Spleen (tissue), 7 donors: Measurements from ENCODE around the gene AGTPBP1.

Source experiments
- CTCF ChIP-seq, 11 experiments: fragments of 200-600 bp in 7 of 11; fragments of 450-650 bp in 4 of 11; sonication (generic) in 4 of 11; IDR thresholded peaks in 8 of 11; conservative IDR thresholded peaks in 3 of 11; 1 replicate in 7 of 11; 2 replicates in 4 of 11; pipeline versions ENCODE4 v1.4.0 to v1.8.0; 2016 to 2021; ENCODE audit warnings: antibody characterized with exemption in 11 of 11, inconsistent platforms in 4 of 11, mild to moderate bottlenecking in 1 of 11
- POLR2A ChIP-seq, 3 donors: fragments of 450-650 bp; IDR thresholded peaks; one replicate each; pipeline ENCODE4 v1.5.1; 2017; ENCODE audit warnings: antibody characterized with exemption in 3 of 3, mild to moderate bottlenecking in 1 of 3
- donor health status: DM: no; HTN: no; CAD: no; lungs with moderate emphysema.
- donor health status: DM: no; HTN: no; CAD: no.
- donor health status: DM: no; HTN: no; CAD: no.

- TF ChIP-seq CTCF (IDR thresholded peaks at IDR 0.05 in 8 of 11, conservative IDR thresholded peaks at IDR 0.05 in 3 of 11) (no peak), POLR2A (IDR thresholded peaks at IDR 0.05) (no peak)
Measured at GRCh38 chr9:85603936-85604335, 137.8 kb downstream of the AGTPBP1 start.
